GM12878 (cell line): ENCODE data around the gene TEX101. TPM values are rescaled to one million over a fixed set of nuclear protein-coding genes. Genes with fewer than 3 reads are reported as not detected.

Source experiments
- ATAC-seq: fragments of 200-7000 bp; cut with Tn5 transposase; 3 replicates; pipeline ENCODE4 v1.9.1; 2020; ENCODE audit warnings: mild to moderate bottlenecking, moderate library complexity
- BruUV-seq: library from RNA; stranded (reverse); fragments of 400-500 nt; replicated peaks from 2 replicates; lab custom pipeline; 2021; lab: Mats Ljungman, UMichigan
- CTCF ChIA-PET: fragments of 300-600 bp; sonication (Branson Sonifier 250); formaldehyde crosslinking; extraction: SDS; loops from one replicate; lab custom pipeline; 2021; ENCODE audit warnings: inconsistent platforms; lab: Yijun Ruan, JAX
- POLR2A ChIA-PET: fragments of 350-600 bp; formaldehyde crosslinking; extraction: SDS; loops from one replicate; lab custom pipeline; 2021; ENCODE audit warnings: inconsistent platforms; lab: Charles Lee
- RAD21 ChIA-PET: fragments of 300-600 bp; sonication (Branson Sonifier 250); formaldehyde crosslinking; loops from one replicate; lab custom pipeline; 2023; ENCODE audit warnings: antibody characterized with exemption; ENCODE audit not compliant: unreplicated experiment; lab: Charles Lee
- SMC1A ChIA-PET: fragments of 300-600 bp; sonication (Branson Sonifier 250); formaldehyde crosslinking; loops from one replicate; lab custom pipeline; 2023; ENCODE audit not compliant: unreplicated experiment, uncharacterized antibody; lab: Charles Lee
- DNase-seq: peaks from one replicate; pipeline ENCODE4 v3.0.0-alpha.2; 2011; ENCODE audit warnings: low read depth, low spot score
- FAIRE-seq: peaks from 3 replicates; lab custom pipeline; 2011; peaks lifted over from hg19 to GRCh38; lab: Jason Lieb, UNC
- H2AFZ ChIP-seq: 2 replicates; pipeline ENCODE4 v1.6.0; 2011; ENCODE audit warnings: low read depth, low read length, control low read depth; ENCODE audit not compliant: control insufficient read depth
- H3K27ac ChIP-seq: 2 replicates; pipeline ENCODE4 v1.5.1; 2011; ENCODE audit warnings: control low read depth; ENCODE audit not compliant: control insufficient read depth, insufficient read depth
- H3K27me3 ChIP-seq, 2 experiments: replicated peaks in 1 of 2; 2 replicates each; pipeline versions ENCODE4 v1.6.0 to v1.6.1; 2011; ENCODE audit warnings: low read length in 1 of 2; ENCODE audit not compliant: control insufficient read depth in 2 of 2, insufficient read depth in 2 of 2
- H3K36me3 ChIP-seq, 2 experiments: 2 replicates each; pipeline ENCODE4 v1.5.1; 2011; ENCODE audit warnings: low read length in 1 of 2; ENCODE audit not compliant: control insufficient read depth in 2 of 2, insufficient read depth in 2 of 2
- H3K4me1 ChIP-seq: 2 replicates; pipeline ENCODE4 v1.6.1; 2011; ENCODE audit warnings: mild to moderate bottlenecking, low read length, moderate library complexity, mixed read lengths; ENCODE audit not compliant: control insufficient read depth, insufficient read depth
- H3K4me2 ChIP-seq: 2 replicates; pipeline ENCODE4 v1.6.0; 2011; ENCODE audit warnings: control low read depth; ENCODE audit not compliant: control insufficient read depth, insufficient read depth
- H3K4me3 ChIP-seq: fragments of 200-600 bp; sonication (generic); 2 replicates; pipeline ENCODE4 v1.5.1; 2016
- H3K79me2 ChIP-seq: 2 replicates; pipeline ENCODE4 v1.6.0; 2011; ENCODE audit warnings: low read length; ENCODE audit not compliant: control insufficient read depth, insufficient read depth
- H3K9ac ChIP-seq: 2 replicates; pipeline ENCODE4 v1.8.0; 2011; ENCODE audit warnings: low read length, control low read depth, mixed read lengths; ENCODE audit not compliant: control insufficient read depth, insufficient read depth
- H3K9me3 ChIP-seq: replicated peaks from 3 replicates; pipeline ENCODE4 v1.5.1; 2011; ENCODE audit warnings: mild to moderate bottlenecking, low read length; ENCODE audit not compliant: control insufficient read depth, insufficient read depth
- H4K20me1 ChIP-seq: 2 replicates; pipeline ENCODE4 v1.6.0; 2011; ENCODE audit not compliant: control insufficient read depth, insufficient read depth
- CBX5 ChIP-seq: sonication (generic); IDR thresholded peaks from 2 replicates; pipeline ENCODE4 v1.6.1; 2016; ENCODE audit warnings: low read depth, moderate library complexity, mild to moderate bottlenecking, inconsistent platforms
- CHD4 ChIP-seq: fragments of 200-600 bp; sonication (generic); IDR thresholded peaks from 2 replicates; pipeline ENCODE4 v1.6.1; 2016; ENCODE audit warnings: mild to moderate bottlenecking
- EGR1 ChIP-seq, 2 experiments: IDR thresholded peaks; 1 replicate in 1 of 2; 2 replicates in 1 of 2; pipeline ENCODE4 v1.6.1; 2011 to 2012; ENCODE audit warnings: low read depth in 2 of 2, low read length in 2 of 2, borderline replicate concordance in 1 of 2, mild to moderate bottlenecking in 1 of 2, moderate library complexity in 1 of 2
- LARP7 ChIP-seq: fragments of 450-650 bp; IDR thresholded peaks from 2 replicates; pipeline ENCODE4 v1.6.1; 2017; ENCODE audit warnings: mild to moderate bottlenecking
- MYC ChIP-seq: IDR thresholded peaks from 2 replicates; pipeline ENCODE4 v1.6.1; 2011; ENCODE audit warnings: mild to moderate bottlenecking, low read length, moderate library complexity, inconsistent platforms; ENCODE audit not compliant: insufficient read depth, insufficient replicate concordance, insufficient read length, severe bottlenecking
- NFIC ChIP-seq: IDR thresholded peaks from 2 replicates; pipeline ENCODE4 v1.6.1; 2012; ENCODE audit warnings: low read depth, mild to moderate bottlenecking, inconsistent platforms, low read length, moderate library complexity
- NRF1 ChIP-seq: conservative IDR thresholded peaks from 2 replicates; pipeline ENCODE4 v1.6.1; 2011; ENCODE audit warnings: mild to moderate bottlenecking, low read depth, low read length, improper control_type of control experiment
- SMC3 ChIP-seq: IDR thresholded peaks from 2 replicates; pipeline ENCODE4 v1.6.1; 2011; ENCODE audit warnings: low read length, improper control_type of control experiment, borderline replicate concordance
- TAF1 ChIP-seq: IDR thresholded peaks from 2 replicates; pipeline ENCODE4 v1.6.1; 2011; ENCODE audit warnings: mild to moderate bottlenecking, low read depth, low read length, borderline replicate concordance
- WGBS: methylation state at CpG from one replicate; pipeline ENCODE4 v1.1.6; 2016; ENCODE audit warnings: low lambda C conversion rate; ENCODE audit not compliant: insufficient replicate concordance, insufficient coverage; ENCODE audit errors: missing lambda C conversion rate; 5-methylcytosine and 5-hydroxymethylcytosine counted together
- in situ Hi-C: fragments of 300-500 bp; cut with MboI; formaldehyde crosslinking; loops from 9 replicates; pipeline ENCODE4 v1.14.3; 2018; ENCODE audit warnings: mixed read lengths
- intact Hi-C: fragments of 100-400 bp; cut with micrococcal nuclease; formaldehyde crosslinking; loops from one replicate; pipeline ENCODE4 v1.14.2; 2022; ENCODE audit not compliant: unreplicated experiment
- polyA plus RNA-seq, 11 experiments: library from polyadenylated mRNA; depleted of rRNA in 4 of 11; unstranded in 6 of 11; stranded (reverse) in 5 of 11; fragments of >200 nt; fragmentation: Nextera tagmentation in 4 of 11; fragmentation: Illumina TruSeq in 1 of 11; extraction: Ambion mirVana in 4 of 11; extraction: Trizol in 1 of 11; gene quantifications; 1 replicate in 1 of 11; 2 replicates in 10 of 11; pipeline versions ENCODE4 v1.2.1 to v1.2.3, GENCODE V29; 2011 to 2016; ENCODE audit warnings: inconsistent platforms in 2 of 11, missing spikeins in 2 of 11, low read depth in 1 of 11
- total RNA-seq, 4 experiments: library from RNA; depleted of rRNA in 3 of 4; stranded (reverse); fragments of >200 nt in 3 of 4; fragmentation: Illumina TruSeq in 1 of 4; extraction: Trizol in 1 of 4; gene quantifications; 2 replicates each; pipeline versions ENCODE4 v1.2.1 to v1.2.3, GENCODE V29; 2013 to 2021
- TF ChIP-seq, protein P1 (sequence below): fragments of 150-350 bp; IDR thresholded peaks from 2 replicates; pipeline ENCODE4 v1.6.1; 2016; ENCODE audit warnings: low read depth, low read length

TEX101 gene
- total and polyA plus RNA-seq, 10 of the 15 experiments (the other 5 are each of a cell fraction or from before 2014, with no cell fraction given) = not detected

DNA sequence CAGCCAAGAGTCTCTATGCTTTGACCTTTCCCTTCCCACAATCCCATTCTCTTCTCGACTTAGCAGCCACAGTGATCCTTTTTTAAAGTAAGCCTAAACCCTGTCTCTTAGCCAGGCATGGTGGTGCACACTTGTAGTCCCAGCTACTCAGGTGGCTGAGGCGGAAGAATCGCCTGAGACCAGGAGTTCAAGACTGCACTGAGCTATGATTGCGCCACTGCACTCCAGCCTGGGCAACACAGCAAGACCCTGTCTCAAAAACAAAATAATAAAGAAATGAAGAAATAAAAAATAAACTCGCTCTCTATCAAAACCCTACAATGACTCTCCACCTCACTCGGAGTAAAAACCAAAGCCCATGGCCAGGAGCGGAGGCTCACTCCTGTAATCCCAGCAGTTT lies 14.7 kb downstream of the TEX101 start:
- no peak for DNase-seq

More for the DNA sequence above, 14.7 kb downstream of the TEX101 start:
- no peak overlapping the region for H3K9ac ChIP-seq
- ChIA-PET RAD21 (no interaction called here), SMC1A (interaction anchor here (1.2 to 1.4 kb wide), 2 partner anchors 18 to 90 kb away, joined by 3 read pairs; no protein-coding TSS in a partner anchor), CTCF (interaction anchor here (0.5 to 5.1 kb wide), 3 partner anchors 91 to 189 kb away, joined by 3 to 23 read pairs (median 3); no protein-coding TSS in a partner anchor), POLR2A (no interaction called here)
- H3K79me2 ChIP-seq = no peaks in the 10 kb centered on the region
- intact Hi-C loops (no loop called here), in situ Hi-C loops (no loop called here)
- no peaks in the 10 kb centered on the region for H3K36me3 ChIP-seq
- H3K4me3 ChIP-seq = no peak overlapping the region
- H4K20me1 ChIP-seq = no peaks in the 10 kb centered on the region
- 60% methylated on average over 7 of the region's 7 CpGs for WGBS
- BruUV-seq = no TSS peak
- FAIRE-seq (no peak), ATAC-seq (no peak)
- H3K27ac ChIP-seq = no peak overlapping the region
- TF ChIP-seq CBX5 (no peak), EGR1 (IDR thresholded peaks at IDR 0.05; ENCODE audit: borderline replicate concordance in 1 of 2, low read depth in 2 of 2, low read length in 2 of 2) (no peak), TAF1 (no peak), CHD4 (no peak), NFIC (no peak), NRF1 (no peak), LARP7 (no peak), MYC (no peak), SMC3 (no peak)
- TF ChIP-seq, protein P1, sequence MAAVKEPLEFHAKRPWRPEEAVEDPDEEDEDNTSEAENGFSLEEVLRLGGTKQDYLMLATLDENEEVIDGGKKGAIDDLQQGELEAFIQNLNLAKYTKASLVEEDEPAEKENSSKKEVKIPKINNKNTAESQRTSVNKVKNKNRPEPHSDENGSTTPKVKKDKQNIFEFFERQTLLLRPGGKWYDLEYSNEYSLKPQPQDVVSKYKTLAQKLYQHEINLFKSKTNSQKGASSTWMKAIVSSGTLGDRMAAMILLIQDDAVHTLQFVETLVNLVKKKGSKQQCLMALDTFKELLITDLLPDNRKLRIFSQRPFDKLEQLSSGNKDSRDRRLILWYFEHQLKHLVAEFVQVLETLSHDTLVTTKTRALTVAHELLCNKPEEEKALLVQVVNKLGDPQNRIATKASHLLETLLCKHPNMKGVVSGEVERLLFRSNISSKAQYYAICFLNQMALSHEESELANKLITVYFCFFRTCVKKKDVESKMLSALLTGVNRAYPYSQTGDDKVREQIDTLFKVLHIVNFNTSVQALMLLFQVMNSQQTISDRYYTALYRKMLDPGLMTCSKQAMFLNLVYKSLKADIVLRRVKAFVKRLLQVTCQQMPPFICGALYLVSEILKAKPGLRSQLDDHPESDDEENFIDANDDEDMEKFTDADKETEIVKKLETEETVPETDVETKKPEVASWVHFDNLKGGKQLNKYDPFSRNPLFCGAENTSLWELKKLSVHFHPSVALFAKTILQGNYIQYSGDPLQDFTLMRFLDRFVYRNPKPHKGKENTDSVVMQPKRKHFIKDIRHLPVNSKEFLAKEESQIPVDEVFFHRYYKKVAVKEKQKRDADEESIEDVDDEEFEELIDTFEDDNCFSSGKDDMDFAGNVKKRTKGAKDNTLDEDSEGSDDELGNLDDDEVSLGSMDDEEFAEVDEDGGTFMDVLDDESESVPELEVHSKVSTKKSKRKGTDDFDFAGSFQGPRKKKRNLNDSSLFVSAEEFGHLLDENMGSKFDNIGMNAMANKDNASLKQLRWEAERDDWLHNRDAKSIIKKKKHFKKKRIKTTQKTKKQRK = no peak
- H2AFZ ChIP-seq = no peak overlapping the region
- no peak overlapping the region for H3K4me2 ChIP-seq
- no peaks in the 10 kb centered on the region for H3K27me3 ChIP-seq
- H3K4me1 ChIP-seq = no peaks in the 10 kb centered on the region
- H3K9me3 ChIP-seq = no peaks in the 10 kb centered on the region
